K562 (cell line): ENCODE results near the gene RPS6KA2. TPM values are rescaled to one million over a fixed set of nuclear protein-coding genes. Genes with fewer than 3 reads are reported as not detected.

Experiments used
- ATAC-seq: fragments of 200-7000 bp; cut with Tn5 transposase; 3 replicates; pipeline ENCODE4 v1.9.1; 2020; ENCODE audit warnings: moderate library complexity
- BruUV-seq: library from RNA; stranded (reverse); fragments of 400-500 nt; replicated peaks from 2 replicates; lab custom pipeline; 2021; lab: Mats Ljungman, UMichigan
- CTCF ChIA-PET: fragments of 300-600 bp; formaldehyde crosslinking; extraction: SDS; loops from one replicate; lab custom pipeline; 2021; ENCODE audit warnings: low intra/inter-chr PET ratio; lab: Yijun Ruan, JAX
- POLR2A ChIA-PET: fragments of 300-600, 350-650 bp; sonication (Branson Sonifier 250); formaldehyde crosslinking; extraction: SDS; loops from one replicate; lab custom pipeline; 2021; ENCODE audit warnings: antibody characterized with exemption, inconsistent platforms; lab: Yijun Ruan, JAX
- DNase-seq, 4 experiments: peaks; one replicate each; pipeline versions ENCODE4 v3.0.0 to v3.0.0-alpha.2; 2011 to 2018; ENCODE audit warnings: low spot score in 3 of 4, mixed read lengths in 3 of 4; ENCODE audit errors: extremely low read depth in 1 of 4
- FAIRE-seq: peaks from 2 replicates; lab custom pipeline; 2011; peaks lifted over from hg19 to GRCh38; lab: Jason Lieb, UNC
- H2AFZ ChIP-seq: 2 replicates; pipeline ENCODE4 v1.6.0; 2011; ENCODE audit warnings: low read depth, low read length, control low read depth, inconsistent platforms
- H3K27ac ChIP-seq: fragments of 200-600 bp; 3 replicates; pipeline ENCODE4 v1.8.0; 2011; ENCODE audit warnings: low read depth, mild to moderate bottlenecking, control low read depth, inconsistent platforms, low read length, moderate library complexity, mixed read lengths; ENCODE audit errors: extremely low read depth
- H3K27me3 ChIP-seq, 2 experiments: fragments of 300-600 bp in 1 of 2; 2 replicates in 1 of 2; 3 replicates in 1 of 2; pipeline versions ENCODE4 v1.6.0 to v1.8.0; 2011; ENCODE audit warnings: inconsistent platforms in 2 of 2, low read length in 2 of 2, mild to moderate bottlenecking in 1 of 2, mixed read lengths in 1 of 2, moderate library complexity in 1 of 2; ENCODE audit not compliant: control insufficient read depth in 2 of 2, insufficient read depth in 2 of 2
- H3K36me3 ChIP-seq: fragments of 300-600 bp; 3 replicates; pipeline ENCODE4 v1.8.0; 2011; ENCODE audit warnings: mild to moderate bottlenecking, low read length, inconsistent platforms; ENCODE audit not compliant: control insufficient read depth, insufficient read depth
- H3K4me1 ChIP-seq, 2 experiments: fragments of 200-600 bp in 1 of 2; replicated peaks in 1 of 2; 2 replicates in 1 of 2; 3 replicates in 1 of 2; pipeline versions ENCODE4 v1.5.1 to v1.8.0; 2011; ENCODE audit warnings: inconsistent platforms in 2 of 2, low read length in 2 of 2, mild to moderate bottlenecking in 1 of 2, mixed read lengths in 1 of 2, moderate library complexity in 1 of 2; ENCODE audit not compliant: control insufficient read depth in 2 of 2, insufficient read depth in 2 of 2
- H3K4me2 ChIP-seq: 2 replicates; pipeline ENCODE4 v1.6.1; 2011; ENCODE audit warnings: low read length, control low read depth, inconsistent platforms, mixed read lengths; ENCODE audit not compliant: insufficient read depth
- H3K4me3 ChIP-seq: fragments of 200-600 bp; sonication (generic), shearing (Covaris generic); 2 replicates; pipeline ENCODE4 v1.5.1; 2016; ENCODE audit warnings: control low read depth, inconsistent platforms
- H3K79me2 ChIP-seq: fragments of 200-600 bp; 3 replicates; pipeline ENCODE4 v1.8.0; 2011; ENCODE audit warnings: low read length, inconsistent platforms; ENCODE audit not compliant: control insufficient read depth, insufficient read depth
- H3K9ac ChIP-seq, 2 experiments: 2 replicates each; pipeline versions ENCODE4 v1.6.0 to v1.6.1; 2011; ENCODE audit warnings: low read depth in 2 of 2, low read length in 2 of 2, control low read depth in 1 of 2, inconsistent platforms in 1 of 2, mild to moderate bottlenecking in 1 of 2, mixed read lengths in 1 of 2; ENCODE audit not compliant: insufficient read depth in 1 of 2
- H3K9me1 ChIP-seq: one replicate; pipeline ENCODE4 v1.6.0; 2011; ENCODE audit warnings: inconsistent platforms, mild to moderate bottlenecking, low read length, moderate library complexity; ENCODE audit not compliant: control insufficient read depth, insufficient read depth
- H3K9me3 ChIP-seq: replicated peaks from 2 replicates; pipeline ENCODE4 v1.5.1; 2011; ENCODE audit warnings: low read depth, low read length, inconsistent platforms; ENCODE audit not compliant: control insufficient read depth, insufficient read depth
- H4K20me1 ChIP-seq: replicated peaks from 2 replicates; pipeline ENCODE4 v1.6.1; 2011; ENCODE audit warnings: low read length, inconsistent platforms, mixed read lengths; ENCODE audit not compliant: control insufficient read depth, insufficient read depth
- DMBX1 ChIP-seq: fragments of 250-450 bp; sonication (Bioruptor Pico); IDR thresholded peaks from 2 replicates; pipeline ENCODE4 v1.8.0; 2022; ENCODE audit warnings: inconsistent platforms, mild to moderate bottlenecking, moderate library complexity, borderline replicate concordance
- E2F8 ChIP-seq: fragments of 450-650 bp; IDR thresholded peaks from 2 replicates; pipeline ENCODE4 v1.7.1; 2018; ENCODE audit warnings: mild to moderate bottlenecking, low read depth; ENCODE audit not compliant: partially characterized antibody
- MNT ChIP-seq, 2 experiments: fragments of 450-650 bp; conservative IDR thresholded peaks; 2 replicates each; pipeline ENCODE4 v1.6.1; 2017; ENCODE audit warnings: mild to moderate bottlenecking in 2 of 2, moderate library complexity in 2 of 2
- NFE2 ChIP-seq: IDR thresholded peaks from 2 replicates; pipeline ENCODE4 v1.6.1; 2014; ENCODE audit warnings: antibody characterized with exemption, low read depth
- NFXL1 ChIP-seq: fragments of 450-650 bp; formaldehyde crosslinking; IDR thresholded peaks from 2 replicates; pipeline ENCODE4 v1.4.0; 2021; ENCODE audit warnings: mild to moderate bottlenecking
- PKNOX1 ChIP-seq: fragments of 450-650 bp; IDR thresholded peaks from 2 replicates; pipeline ENCODE4 v1.6.1; 2016
- WGBS: fragments of 100-300 bp; shearing (Covaris generic); methylation state at CpG from one replicate; pipeline ENCODE4 v1.1.6; 2016; ENCODE audit warnings: low coverage, mixed read lengths; ENCODE audit not compliant: insufficient coverage; ENCODE audit errors: missing lambda C conversion rate; 5-methylcytosine and 5-hydroxymethylcytosine counted together
- in situ Hi-C: fragments of 300-500 bp; cut with MboI; formaldehyde crosslinking; loops from 4 replicates; pipeline ENCODE4 v1.15.0; 2018; ENCODE audit warnings: inconsistent platforms, mixed read lengths
- intact Hi-C: fragments of 100-400 bp; cut with micrococcal nuclease; formaldehyde crosslinking; loops from 2 replicates; pipeline ENCODE4 v1.14.2; 2022
- polyA plus RNA-seq, 8 experiments: library from polyadenylated mRNA; depleted of rRNA in 4 of 8; stranded (reverse) in 5 of 8; unstranded in 3 of 8; fragments of >200 nt; fragmentation: Nextera tagmentation in 2 of 8; fragmentation: Illumina TruSeq in 1 of 8; extraction: Ambion mirVana in 2 of 8; extraction: Trizol in 1 of 8; gene quantifications; 2 replicates each; pipeline versions ENCODE4 v1.2.1 to v1.2.3, GENCODE V29; 2011 to 2014; ENCODE audit warnings: inconsistent platforms in 1 of 8, missing spikeins in 1 of 8
- total RNA-seq, 7 experiments: library from RNA; depleted of rRNA in 6 of 7; stranded (reverse); fragments of >200 nt in 6 of 7; fragmentation: Illumina TruSeq in 2 of 7; extraction: Trizol in 2 of 7; gene quantifications; 2 replicates each; pipeline versions ENCODE4 v1.2.1 to v1.2.3, GENCODE V29; 2011 to 2021; ENCODE audit warnings: low replicate concordance in 1 of 7

Gene RPS6KA2
- total and polyA plus RNA-seq, 9 of the 15 experiments (the other 6 are each of a cell fraction or from before 2014, with no cell fraction given) = 0.29 to 1.00 (median 0.53) TPM

- Histone ChIP-seq H3K9me1 (no peaks in the 10 kb centered on the region), H3K4me3 (no peak overlapping the region), H3K4me2 (no peak overlapping the region), H3K4me1 (no peaks in the 10 kb centered on the region), H3K9me3 (no peaks in the 10 kb centered on the region), H3K27me3 (peaks cover 15 to 40% of the 10 kb centered on the region in 2 experiments), H3K27ac (no peak overlapping the region), H3K79me2 (no peaks in the 10 kb centered on the region), H3K9ac (no peak overlapping the region), H2AFZ (no peak overlapping the region), H4K20me1 (peaks cover 5% of the 10 kb centered on the region; the same call in 1 of the 2 replicates), H3K36me3 (no peaks in the 10 kb centered on the region)
- ChIA-PET POLR2A (interaction anchor here (1.0 kb wide), 2 partner anchors 11 to 23 kb away, joined by 3 to 4 read pairs; no protein-coding TSS in a partner anchor), CTCF (no interaction called here)
- intact Hi-C loops = no loop called here
- BruUV-seq = no TSS peak
- in situ Hi-C loops = no loop called here
- ATAC-seq (no peak), DNase-seq (no peak), FAIRE-seq (no peak)
- TF ChIP-seq NFXL1 (CRISPR knock-in tag) = no peak
- no peak for TF ChIP-seq E2F8
- no peak for TF ChIP-seq NFE2
- no peak for TF ChIP-seq DMBX1 (CRISPR knock-in tag)
- TF ChIP-seq PKNOX1 = no peak
- no peak for TF ChIP-seq MNT (conservative IDR thresholded peaks at IDR 0.05)
- WGBS = 6% methylated on average over 10 of the region's 13 CpGs
These were observed 31.8 kb downstream of the RPS6KA2 start for GRCh38 chr6:166595061-166595780.
